ENCODE results near the gene SPDEF.

Gene SPDEF

GRCh38 chr6:34512738-34513115 is 43.4 kb downstream of the SPDEF start:
- DNase-seq = no peak

- no peak for DNase-seq
Observed at GRCh38 chr6:34511915-34512737, 44.0 kb downstream of the SPDEF start.

GRCh38 chr6:34511214-34511914 is 44.8 kb downstream of the SPDEF start:
- no peak for DNase-seq

GRCh38 chr6:34510299-34510698 is 45.8 kb downstream of the SPDEF start:
- no peak for DNase-seq

- DNase-seq = no peak
Observed at GRCh38 chr6:34509782-34510181, 46.3 kb downstream of the SPDEF start.

- DNase-seq = no peak
Observed at GRCh38 chr6:34508425-34508824, 47.7 kb downstream of the SPDEF start.

GRCh38 chr6:34506718-34507117 is 49.4 kb downstream of the SPDEF start:
- no peak for DNase-seq

- no peak for DNase-seq
Observed at GRCh38 chr6:34497411-34497810, 58.7 kb downstream of the SPDEF start.

GRCh38 chr6:34496103-34496685 is 59.9 kb downstream of the SPDEF start:
- DNase-seq = no peak

- no peak for DNase-seq
Observed at GRCh38 chr6:34494973-34495372, 61.2 kb downstream of the SPDEF start.

- DNase-seq = no peak
Observed at GRCh38 chr6:34493344-34493743, 62.8 kb downstream of the SPDEF start.

- DNase-seq = peak; percentile 32
Observed at GRCh38 chr6:34491091-34491430, 65.1 kb downstream of the SPDEF start.

GRCh38 chr6:34490390-34491090 is 65.6 kb downstream of the SPDEF start:
- no peak for DNase-seq

- peak; percentile 6 for DNase-seq
Observed at GRCh38 chr6:34489207-34489805, 66.8 kb downstream of the SPDEF start.
